Stomach (tissue), 9 donors: Measurements from ENCODE around the gene CRY2. TPM values are rescaled to one million over a fixed set of nuclear protein-coding genes. Genes with fewer than 3 reads are reported as not detected.

Source experiments
- DNase-seq, 2 donors: peaks; one replicate each; pipeline versions ENCODE4 v3.0.0 to v3.0.0-alpha.2; 2013 to 2019
- H3K27ac ChIP-seq, 5 donors: fragments of 200-600 bp in 4 of 5; sonication (generic) in 4 of 5; one replicate each; pipeline ENCODE4 v1.5.1; 2013 to 2019; ENCODE audit warnings: mild to moderate bottlenecking in 1 of 5, moderate library complexity in 1 of 5
- H3K27me3 ChIP-seq, 3 donors: fragments of 200-600 bp; sonication (generic); one replicate each; pipeline ENCODE4 v1.5.1; 2017 to 2019; ENCODE audit warnings: mixed run types in 1 of 3
- H3K36me3 ChIP-seq, 4 donors: fragments of 200-600 bp; sonication (generic); 1 replicate in 3 of 4; 2 replicates in 1 of 4; pipeline ENCODE4 v1.5.1; 2016 to 2019
- H3K4me1 ChIP-seq, 4 donors: fragments of 200-600 bp; sonication (generic); one replicate each; pipeline ENCODE4 v1.5.1; 2016 to 2019
- H3K4me3 ChIP-seq, 4 donors: fragments of 200-600 bp; sonication (generic) in 3 of 4; one replicate each; pipeline ENCODE4 v1.5.1; 2016 to 2019; ENCODE audit warnings: mild to moderate bottlenecking in 1 of 4
- H3K9me3 ChIP-seq, 4 donors: fragments of 200-600 bp; sonication (generic); one replicate each; pipeline ENCODE4 v1.5.1; 2016 to 2019
- EP300 ChIP-seq: sonication (generic); formaldehyde crosslinking; IDR thresholded peaks from one replicate; pipeline ENCODE4 v1.6.1; 2017; ENCODE audit warnings: antibody characterized with exemption
- POLR2A ChIP-seq, 4 donors: fragments of 450-650 bp; IDR thresholded peaks; one replicate each; pipeline ENCODE4 v1.6.1; 2016; ENCODE audit warnings: antibody characterized with exemption in 4 of 4, control low read depth in 2 of 4, mild to moderate bottlenecking in 1 of 4, moderate library complexity in 1 of 4
- POLR2AphosphoS5 ChIP-seq, 3 donors: sonication (generic); formaldehyde crosslinking; IDR thresholded peaks; one replicate each; pipeline ENCODE4 v1.6.1; 2016; ENCODE audit warnings: antibody characterized with exemption in 3 of 3
- WGBS, 5 donors: extraction: QIAGEN DNeasy Blood & Tissue Kit in 3 of 5; methylation state at CpG; one replicate each; pipeline versions ENCODE4 v1.1.5 to v1.1.7; 2013 to 2018; 5-methylcytosine and 5-hydroxymethylcytosine counted together
- intact Hi-C: fragments of 100-400 bp; cut with DNase I; formaldehyde crosslinking; loops from one replicate; pipeline ENCODE4 v1.15.1; 2023; ENCODE audit warnings: low total_unique reads
- polyA plus RNA-seq, 3 donors: library from polyadenylated mRNA; stranded (reverse); fragments of 200-250 nt; gene quantifications; one replicate each; pipeline ENCODE4 v1.2.3, GENCODE V29; 2013
- total RNA-seq, 5 donors: library from RNA; depleted of rRNA; stranded (reverse); fragments of >200 nt; gene quantifications; one replicate each; pipeline versions ENCODE4 v1.1.0 to v1.2.3, GENCODE V29; 2014 to 2016
- TF ChIP-seq, protein P1 (sequence below), 7 experiments: fragments of 450-650 bp in 4 of 7; fragments of 200-600 bp in 3 of 7; sonication (generic) in 3 of 7; IDR thresholded peaks; one replicate each; pipeline ENCODE4 v1.5.1; 2016 to 2019; ENCODE audit warnings: antibody characterized with exemption in 7 of 7, control low read depth in 2 of 7, mild to moderate bottlenecking in 1 of 7
- donor health status: healthy with polysubstance abuse.
- donor health status: Bipolar disorder and iron deficiency.
- donor health status: healthy.

The CRY2 gene
- total and polyA plus RNA-seq, 8 donors, result 8.2 to 45.9 (median 27.2) TPM

- DNase-seq, result no peak
- Histone ChIP-seq H3K4me1 (peaks cover 14 to 31% (median 25%) of the 10 kb centered on the region in 4 donors), H3K9me3 (no peaks in the 10 kb centered on the region), H3K27ac (no peak overlapping the region), H3K36me3 (peaks cover 60 to 74% (median 72%) of the 10 kb centered on the region in 4 donors), H3K27me3 (no peaks in the 10 kb centered on the region), H3K4me3 (no peak overlapping the region)
- no peak for TF ChIP-seq POLR2AphosphoS5 (IDR thresholded peaks at IDR 0.05)
- TF ChIP-seq EP300, result no peak
- TF ChIP-seq POLR2A (IDR thresholded peaks at IDR 0.05), result no peak
- TF ChIP-seq, protein P1, sequence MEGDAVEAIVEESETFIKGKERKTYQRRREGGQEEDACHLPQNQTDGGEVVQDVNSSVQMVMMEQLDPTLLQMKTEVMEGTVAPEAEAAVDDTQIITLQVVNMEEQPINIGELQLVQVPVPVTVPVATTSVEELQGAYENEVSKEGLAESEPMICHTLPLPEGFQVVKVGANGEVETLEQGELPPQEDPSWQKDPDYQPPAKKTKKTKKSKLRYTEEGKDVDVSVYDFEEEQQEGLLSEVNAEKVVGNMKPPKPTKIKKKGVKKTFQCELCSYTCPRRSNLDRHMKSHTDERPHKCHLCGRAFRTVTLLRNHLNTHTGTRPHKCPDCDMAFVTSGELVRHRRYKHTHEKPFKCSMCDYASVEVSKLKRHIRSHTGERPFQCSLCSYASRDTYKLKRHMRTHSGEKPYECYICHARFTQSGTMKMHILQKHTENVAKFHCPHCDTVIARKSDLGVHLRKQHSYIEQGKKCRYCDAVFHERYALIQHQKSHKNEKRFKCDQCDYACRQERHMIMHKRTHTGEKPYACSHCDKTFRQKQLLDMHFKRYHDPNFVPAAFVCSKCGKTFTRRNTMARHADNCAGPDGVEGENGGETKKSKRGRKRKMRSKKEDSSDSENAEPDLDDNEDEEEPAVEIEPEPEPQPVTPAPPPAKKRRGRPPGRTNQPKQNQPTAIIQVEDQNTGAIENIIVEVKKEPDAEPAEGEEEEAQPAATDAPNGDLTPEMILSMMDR (IDR thresholded peaks at IDR 0.05), result no peak
- intact Hi-C loops, result no loop called here
- WGBS, 5 donors, result 86 to 91% (median 90%) methylated on average over 15 to 22 of the region's 22 CpGs
These were observed 66.8 kb downstream of the CRY2 start for GRCh38 chr11:45913942-45914635.

- intact Hi-C loops, result no loop called here
- DNase-seq, result no peak
- Histone ChIP-seq H3K4me1 (peaks cover 18 to 44% (median 33%) of the 10 kb centered on the region in 4 donors), H3K27ac (no peak overlapping the region), H3K9me3 (no peaks in the 10 kb centered on the region), H3K4me3 (no peak overlapping the region), H3K36me3 (peaks cover 53 to 60% (median 59%) of the 10 kb centered on the region in 4 donors), H3K27me3 (no peaks in the 10 kb centered on the region)
- TF ChIP-seq POLR2A (IDR thresholded peaks at IDR 0.05) (no peak), EP300 (no peak), POLR2AphosphoS5 (IDR thresholded peaks at IDR 0.05) (no peak)
- TF ChIP-seq, protein P1 (IDR thresholded peaks at IDR 0.05), result no peak
- WGBS, 5 donors, result 85 to 92% (median 87%) methylated on average over 2 to 13 of the region's 13 CpGs
These were observed 68.2 kb downstream of the CRY2 start for GRCh38 chr11:45915446-45915845.

GRCh38 chr11:45917286-45917622 is 70.0 kb downstream of the CRY2 start:
- H3K36me3 ChIP-seq, result peaks cover 35 to 42% (median 41%) of the 10 kb centered on the region in 4 donors
- DNase-seq, result no peak
- no peaks in the 10 kb centered on the region for H3K9me3 ChIP-seq
- peak overlapping the region; percentile 86 to 96 (median 87) for H3K27ac ChIP-seq
- intact Hi-C loops, result no loop called here
- WGBS, 5 donors, result 1 to 4% (median 3%) methylated on average over 16 of the region's 16 CpGs
- TF ChIP-seq, protein P1 (IDR thresholded peaks at IDR 0.05), result no peak
- no peak for TF ChIP-seq EP300
- H3K27me3 ChIP-seq, result peaks cover 0 to 11% (median 8%) of the 10 kb centered on the region in 3 donors
- peak overlapping the region; percentile 71 to 92 (median 90) for H3K4me3 ChIP-seq
- peaks cover 21 to 62% (median 48%) of the 10 kb centered on the region in 4 donors for H3K4me1 ChIP-seq

DNA sequence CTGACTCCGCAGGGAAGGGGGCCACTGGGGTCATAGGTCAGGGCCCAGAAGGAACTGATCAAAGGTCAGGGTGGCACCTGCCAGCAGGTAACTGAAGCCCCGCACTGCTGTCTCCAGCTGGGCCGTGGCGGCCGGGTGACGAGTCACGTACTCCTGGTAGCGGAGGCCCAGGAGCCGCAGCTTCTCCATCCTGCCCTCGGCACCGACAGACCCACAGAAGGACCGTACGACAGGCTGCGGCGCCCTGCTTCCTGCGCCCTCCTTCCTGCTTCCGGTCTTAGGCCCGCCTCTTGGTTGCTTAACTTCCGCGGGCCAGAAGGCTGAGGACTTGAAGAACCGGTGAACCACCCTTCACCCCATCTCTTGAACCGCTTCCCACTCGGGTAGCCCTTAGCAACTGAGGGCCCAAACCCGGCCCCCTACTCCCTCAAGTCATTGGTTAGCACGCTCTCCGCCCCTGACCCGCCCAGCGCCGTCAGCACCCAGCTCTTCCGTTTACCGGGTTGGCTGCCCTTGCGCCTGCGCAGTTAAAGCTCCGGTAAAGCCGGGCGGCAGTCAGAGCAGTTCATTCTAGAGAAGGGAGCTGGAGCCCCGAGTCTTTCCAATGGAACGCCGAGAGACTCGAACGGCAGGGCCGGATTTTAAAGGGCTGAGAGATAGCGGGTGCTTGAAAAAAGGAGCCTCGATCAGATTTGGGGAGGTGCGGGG is 70.5 kb downstream of the CRY2 start, which contains the start of gene PEX16:
Gene PEX16 (minus strand): TSS at position 255 of the 708 bp plus-strand sequence. CDS start 66 bp downstream, at position 189.
- peaks cover 27 to 68% (median 53%) of the 10 kb centered on the region in 4 donors for H3K4me1 ChIP-seq
- H3K27me3 ChIP-seq, result peaks cover 0 to 16% (median 13%) of the 10 kb centered on the region in 3 donors
- TF ChIP-seq, protein P1 (IDR thresholded peaks at IDR 0.05), result no peak
- no peak for TF ChIP-seq EP300
- peak; percentile 51 to 98 (median 93) for TF ChIP-seq POLR2AphosphoS5 (IDR thresholded peaks at IDR 0.05)
- TF ChIP-seq POLR2A (IDR thresholded peaks at IDR 0.05), result peak in 1 of 4 donors; percentile 75
- peak within 1 kb of the TSS; percentile 71 to 92 (median 90) for H3K4me3 ChIP-seq
- H3K9me3 ChIP-seq, result no peaks in the 10 kb centered on the region
- peak; percentile 97 to 99 for DNase-seq
- H3K36me3 ChIP-seq, result peaks cover 32 to 37% (median 36%) of the 10 kb centered on the region in 4 donors
- peak within 1 kb of the TSS; percentile 86 to 96 (median 87) for H3K27ac ChIP-seq
- 0% methylated on average over 37 to 45 of the region's 45 CpGs for WGBS, 5 donors
- intact Hi-C loops, result no loop called here
